Measurements from ENCODE around the gene RNF14. TPM values are rescaled to one million over a fixed set of nuclear protein-coding genes. Genes with fewer than 3 reads are reported as not detected.

The RNF14 gene
- total and polyA plus RNA-seq, 10 of the 15 experiments (the other 5 are each of a cell fraction or from before 2014, with no cell fraction given) = 13.2 to 41.8 (median 28.3) TPM

- DNase-seq (ENCODE audit: low read depth, low spot score) (peak; percentile 57), FAIRE-seq (peak; percentile 89), ATAC-seq (peak; percentile 71)
- intact Hi-C loops (cut with micrococcal nuclease; ENCODE audit: unreplicated experiment) (loop anchor here (2.0 to 10.0 kb wide), 3 partner anchors 47 to 375 kb away; partner anchors contain the start of gene DELE1), in situ Hi-C loops (cut with MboI) (no loop called here)
- ChIA-PET CTCF (interaction anchor here (0.6 to 6.0 kb wide), 22 partner anchors 9 to 458 kb away, joined by 3 to 73 read pairs (median 5); partner anchors contain the start of genes DELE1, FCHSD1, GNPDA1 and NDFIP1), RAD21 (ENCODE audit: unreplicated experiment) (interaction anchor here (0.6 to 3.0 kb wide), 18 partner anchors 9 to 378 kb away, joined by 3 to 31 read pairs (median 4); partner anchors contain the start of genes DELE1, DIAPH1, HDAC3 and RELL2), POLR2A (interaction anchor here (0.5 to 3.4 kb wide), 16 partner anchors 8 to 1436 kb away, joined by 3 to 22 read pairs (median 5); partner anchors contain the start of genes DELE1, GNPDA1, HDAC3 and PCDH12), SMC1A (ENCODE audit: uncharacterized antibody, unreplicated experiment) (interaction anchor here (0.8 to 4.9 kb wide), 15 partner anchors 9 to 378 kb away, joined by 3 to 42 read pairs (median 5); partner anchors contain the start of gene DELE1)
- peaks cover 8% of the 10 kb centered on the region for H3K4me1 ChIP-seq (ENCODE audit: control insufficient read depth, insufficient read depth, low read length)
- H3K9ac ChIP-seq (ENCODE audit: control insufficient read depth, insufficient read depth, low read length) = peak overlapping the region; percentile 98
- no peaks in the 10 kb centered on the region; a peak in 1 of 4 replicates for H3K36me3 ChIP-seq (ENCODE audit: control insufficient read depth in 2 of 2, insufficient read depth in 2 of 2, low read length in 1 of 2)
- peak overlapping the region; percentile 91 for H3K4me2 ChIP-seq (ENCODE audit: control insufficient read depth, insufficient read depth)
- H2AFZ ChIP-seq (ENCODE audit: control insufficient read depth, low read depth, low read length) = peak overlapping the region; percentile 82
- H3K27me3 ChIP-seq (replicated peaks in 1 of 2; ENCODE audit: control insufficient read depth in 2 of 2, insufficient read depth in 2 of 2, low read length in 1 of 2) = no peaks in the 10 kb centered on the region
- no peaks in the 10 kb centered on the region for H4K20me1 ChIP-seq (ENCODE audit: control insufficient read depth, insufficient read depth)
- peak overlapping the region; percentile 96 for H3K27ac ChIP-seq (ENCODE audit: control insufficient read depth, insufficient read depth)
- peaks cover 15% of the 10 kb centered on the region for H3K79me2 ChIP-seq (ENCODE audit: control insufficient read depth, insufficient read depth, low read length)
- WGBS (ENCODE audit: insufficient coverage, insufficient replicate concordance, low lambda C conversion rate, missing lambda C conversion rate) = 21% methylated on average over 2 of the region's 2 CpGs
- peak overlapping the region; percentile 73 for H3K4me3 ChIP-seq
- H3K9me3 ChIP-seq (replicated peaks; ENCODE audit: control insufficient read depth, insufficient read depth, low read length) = no peaks in the 10 kb centered on the region
- no TSS peak for BruUV-seq (replicated peaks)
- TF ChIP-seq KDM1A (IDR thresholded peaks at IDR 0.05; ENCODE audit: borderline replicate concordance) (no peak), SKIL (IDR thresholded peaks at IDR 0.05; ENCODE audit: low read depth, poor library complexity, severe bottlenecking) (no peak), YBX1 (IDR thresholded peaks at IDR 0.05) (no peak), POLR2AphosphoS5 (IDR thresholded peaks at IDR 0.05; ENCODE audit: low read length) (0 out of 2 replicates have a peak, but pooled peaks have one; percentile 42), POU2F2 (IDR thresholded peaks at IDR 0.05; ENCODE audit: borderline replicate concordance, low read depth, low read length) (peak; percentile 90; the same call in 2 of the 3 replicates), RUNX3 (IDR thresholded peaks at IDR 0.05; ENCODE audit: low read length) (peak; percentile 59), NR2C2 (IDR thresholded peaks at IDR 0.05; ENCODE audit: borderline replicate concordance, control insufficient read depth, insufficient read length, low read depth) (no peak), MLLT1 (IDR thresholded peaks at IDR 0.05) (no peak), IKZF2 (IDR thresholded peaks at IDR 0.05) (no peak), CHD2 (IDR thresholded peaks at IDR 0.05; ENCODE audit: borderline replicate concordance, low read depth, low read length) (no peak)
- TF ChIP-seq, protein P1, sequence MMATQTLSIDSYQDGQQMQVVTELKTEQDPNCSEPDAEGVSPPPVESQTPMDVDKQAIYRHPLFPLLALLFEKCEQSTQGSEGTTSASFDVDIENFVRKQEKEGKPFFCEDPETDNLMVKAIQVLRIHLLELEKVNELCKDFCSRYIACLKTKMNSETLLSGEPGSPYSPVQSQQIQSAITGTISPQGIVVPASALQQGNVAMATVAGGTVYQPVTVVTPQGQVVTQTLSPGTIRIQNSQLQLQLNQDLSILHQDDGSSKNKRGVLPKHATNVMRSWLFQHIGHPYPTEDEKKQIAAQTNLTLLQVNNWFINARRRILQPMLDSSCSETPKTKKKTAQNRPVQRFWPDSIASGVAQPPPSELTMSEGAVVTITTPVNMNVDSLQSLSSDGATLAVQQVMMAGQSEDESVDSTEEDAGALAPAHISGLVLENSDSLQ (IDR thresholded peaks at IDR 0.05) = peak; percentile 55; the same call in 1 of the 2 replicates
- TF ChIP-seq, protein P2, sequence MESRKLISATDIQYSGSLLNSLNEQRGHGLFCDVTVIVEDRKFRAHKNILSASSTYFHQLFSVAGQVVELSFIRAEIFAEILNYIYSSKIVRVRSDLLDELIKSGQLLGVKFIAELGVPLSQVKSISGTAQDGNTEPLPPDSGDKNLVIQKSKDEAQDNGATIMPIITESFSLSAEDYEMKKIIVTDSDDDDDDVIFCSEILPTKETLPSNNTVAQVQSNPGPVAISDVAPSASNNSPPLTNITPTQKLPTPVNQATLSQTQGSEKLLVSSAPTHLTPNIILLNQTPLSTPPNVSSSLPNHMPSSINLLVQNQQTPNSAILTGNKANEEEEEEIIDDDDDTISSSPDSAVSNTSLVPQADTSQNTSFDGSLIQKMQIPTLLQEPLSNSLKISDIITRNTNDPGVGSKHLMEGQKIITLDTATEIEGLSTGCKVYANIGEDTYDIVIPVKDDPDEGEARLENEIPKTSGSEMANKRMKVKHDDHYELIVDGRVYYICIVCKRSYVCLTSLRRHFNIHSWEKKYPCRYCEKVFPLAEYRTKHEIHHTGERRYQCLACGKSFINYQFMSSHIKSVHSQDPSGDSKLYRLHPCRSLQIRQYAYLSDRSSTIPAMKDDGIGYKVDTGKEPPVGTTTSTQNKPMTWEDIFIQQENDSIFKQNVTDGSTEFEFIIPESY (IDR thresholded peaks at IDR 0.05) = no peak
Measured at GRCh38 chr5:141969783-141970771, 1.2 kb downstream of the RNF14 start.
